ENCODE results near the gene ESPN.

GRCh38 chr1:6441586-6441985 is 17.0 kb downstream of the ESPN start:
- TF ChIP-seq ZNF274 (IDR thresholded peaks at IDR 0.05; ENCODE audit: low read depth, low read length) (no peak), YY1 (IDR thresholded peaks at IDR 0.05; ENCODE audit: insufficient read depth, insufficient read length) (no peak)

Measured in NT2/D1 (cell line).